ENCODE data around the gene CLDN5. TPM values are rescaled to one million over a fixed set of nuclear protein-coding genes. Genes with fewer than 3 reads are reported as not detected.

Gene CLDN5
- total RNA-seq, 1 donor from 2014 or later: 2.2 TPM

- H3K4me1 Mint-ChIP-seq (ENCODE audit: unreplicated experiment): no peaks in the 10 kb centered on the region
- DNase-seq (ENCODE audit: extremely low spot score, unreplicated experiment): no peak
- no peak overlapping the region for H3K4me3 Mint-ChIP-seq
- H3K27me3 Mint-ChIP-seq: no peaks in the 10 kb centered on the region
- TF ChIP-seq CTCF (conservative IDR thresholded peaks at IDR 0.05): no peak
- H3K27ac Mint-ChIP-seq: no peak overlapping the region
- peaks cover 9% of the 10 kb centered on the region for H3K36me3 Mint-ChIP-seq
- H3K9me3 Mint-ChIP-seq: peaks cover 6% of the 10 kb centered on the region
Observed at GRCh38 chr22:19510919-19511341, 13.3 kb downstream of the CLDN5 start.

DNA sequence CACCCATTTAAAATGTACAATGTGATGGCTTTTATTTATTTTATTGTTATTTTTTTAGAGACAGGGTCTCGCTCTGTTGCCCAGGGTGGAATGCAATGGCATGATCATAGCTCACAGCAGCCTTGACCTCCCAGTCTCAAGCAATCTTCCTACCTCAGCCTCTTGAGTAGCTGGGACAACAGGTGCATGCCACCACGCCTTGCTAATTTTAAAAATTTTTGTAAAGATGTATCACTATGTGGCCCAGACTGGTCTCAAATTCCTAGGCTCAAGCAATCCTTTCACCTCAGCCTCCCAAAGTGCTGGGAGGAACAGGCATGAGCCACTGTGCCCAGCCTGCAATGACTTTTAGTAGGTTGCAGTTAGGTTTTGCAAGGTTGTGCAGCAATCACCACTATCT lies 14.3 kb downstream of the CLDN5 start:
- no peaks in the 10 kb centered on the region for H3K27me3 Mint-ChIP-seq
- DNase-seq (ENCODE audit: extremely low spot score, unreplicated experiment): no peak
- no peak overlapping the region for H3K4me3 Mint-ChIP-seq
- no peak for TF ChIP-seq CTCF (conservative IDR thresholded peaks at IDR 0.05)
- no peak overlapping the region for H3K27ac Mint-ChIP-seq
- H3K36me3 Mint-ChIP-seq: peaks cover 9% of the 10 kb centered on the region
- H3K9me3 Mint-ChIP-seq: peaks cover 6% of the 10 kb centered on the region
- no peaks in the 10 kb centered on the region for H3K4me1 Mint-ChIP-seq (ENCODE audit: unreplicated experiment)

GRCh38 chr22:19509191-19509590 lies 15.0 kb downstream of the CLDN5 start:
- Mint-ChIP-seq H3K4me1 (ENCODE audit: unreplicated experiment) (no peaks in the 10 kb centered on the region), H3K36me3 (peaks cover 9% of the 10 kb centered on the region), H3K27me3 (no peaks in the 10 kb centered on the region), H3K4me3 (no peak overlapping the region), H3K27ac (no peak overlapping the region), H3K9me3 (peaks cover 6% of the 10 kb centered on the region)
- TF ChIP-seq CTCF (conservative IDR thresholded peaks at IDR 0.05): no peak
- no peak for DNase-seq (ENCODE audit: extremely low spot score, unreplicated experiment)

GRCh38 chr22:19508024-19508776 lies 16.0 kb downstream of the CLDN5 start:
- Mint-ChIP-seq H3K36me3 (no peaks in the 10 kb centered on the region), H3K9me3 (peaks cover under 1% of the 10 kb centered on the region), H3K4me1 (ENCODE audit: unreplicated experiment) (no peaks in the 10 kb centered on the region), H3K4me3 (no peak overlapping the region), H3K27ac (no peak overlapping the region), H3K27me3 (no peaks in the 10 kb centered on the region)
- TF ChIP-seq CTCF (conservative IDR thresholded peaks at IDR 0.05): no peak
- DNase-seq (ENCODE audit: extremely low spot score, unreplicated experiment): no peak

- no peak for DNase-seq (ENCODE audit: extremely low spot score, unreplicated experiment)
- Mint-ChIP-seq H3K4me1 (ENCODE audit: unreplicated experiment) (no peaks in the 10 kb centered on the region), H3K27ac (no peak overlapping the region), H3K36me3 (no peaks in the 10 kb centered on the region), H3K9me3 (no peaks in the 10 kb centered on the region), H3K27me3 (no peaks in the 10 kb centered on the region), H3K4me3 (no peak overlapping the region)
- TF ChIP-seq CTCF (conservative IDR thresholded peaks at IDR 0.05): no peak
Observed at GRCh38 chr22:19507534-19507861, 16.7 kb downstream of the CLDN5 start.
